OCI-LY7 (cell line): Measurements from ENCODE around the gene CRHR1.

Experiments
- CTCF ChIP-seq: fragments of 200-600 bp; sonication (generic); conservative IDR thresholded peaks from 2 replicates; pipeline ENCODE4 v1.5.1; 2014; ENCODE audit warnings: mild to moderate bottlenecking, antibody characterized with exemption, low read length, moderate library complexity, mixed read lengths
- EZH2phosphoT487 ChIP-seq: fragments of 200-600 bp; sonication (generic); IDR thresholded peaks from 2 replicates; pipeline ENCODE4 v1.6.1; 2018; ENCODE audit warnings: low read depth, borderline replicate concordance, mild to moderate bottlenecking, mixed run types, antibody characterized with exemption, low read length, moderate library complexity, mixed read lengths

- no peak for TF ChIP-seq EZH2phosphoT487
- TF ChIP-seq CTCF: no peak
Measured at GRCh38 chr17:45836047-45837044, 52.2 kb downstream of the CRHR1 start.
